ENCODE measurements around the gene C11orf42. TPM values are rescaled to one million over a fixed set of nuclear protein-coding genes. Genes with fewer than 3 reads are reported as not detected.

The C11orf42 gene, protein sequence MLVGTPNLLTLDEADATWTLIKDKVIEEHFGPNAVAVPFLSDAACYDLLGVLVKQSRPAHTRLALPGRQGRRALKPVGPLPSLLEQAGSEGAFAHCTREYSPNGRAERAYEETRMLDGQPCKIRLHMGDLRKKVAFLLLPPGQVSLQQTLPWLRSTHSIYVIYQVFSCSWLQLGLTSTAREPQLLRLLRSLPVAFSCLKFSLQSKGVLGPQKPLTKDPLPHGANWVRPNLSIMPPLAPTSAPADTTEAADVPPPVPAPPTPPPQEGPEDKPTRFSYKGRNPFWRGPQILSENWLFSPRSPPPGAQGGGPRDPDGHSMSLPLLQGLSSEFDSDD
- total RNA-seq, result not detected
- not detected for total RNA-seq (2013)

DNA sequence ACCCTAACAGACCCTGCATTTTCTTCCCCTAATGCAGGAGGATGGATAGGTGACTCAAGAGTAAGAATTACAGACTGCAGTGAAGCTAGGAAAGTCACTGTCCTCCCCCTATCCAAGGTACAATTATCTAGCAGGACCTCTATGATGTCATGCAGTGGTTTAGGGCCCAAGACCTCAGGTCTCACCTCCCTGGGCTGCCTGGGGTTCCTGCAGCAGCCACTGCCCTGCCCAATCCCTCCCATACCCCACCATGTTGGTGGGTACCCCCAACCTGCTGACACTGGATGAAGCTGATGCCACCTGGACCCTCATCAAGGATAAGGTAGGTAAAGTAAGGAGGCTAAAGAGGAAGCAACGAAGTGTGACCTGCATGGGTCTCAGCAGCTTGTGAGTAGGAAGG, at the start of gene C11orf42:
TSS of gene C11orf42 (plus strand) at position 192 of the 400 bp plus-strand sequence. CDS start at position 251, 59 bp downstream.
- peaks cover 0 to 3% of the 10 kb centered on the region in 2 donors for H3K9me3 Mint-ChIP-seq
- Histone ChIP-seq H3K4me3 (ENCODE audit: low read length) (no peak within 1 kb of the TSS), H3K27me3 (ENCODE audit: control insufficient read depth, insufficient read depth, low read length) (no peaks in the 10 kb centered on the region), H3K36me3 (ENCODE audit: control insufficient read depth, insufficient read depth, low read length) (peaks cover 27% of the 10 kb centered on the region), H3K4me1 (ENCODE audit: control insufficient read depth, insufficient read depth, low read length) (peaks cover 37% of the 10 kb centered on the region), H3K9me3 (ENCODE audit: control insufficient read depth, insufficient read depth, low read length) (no peaks in the 10 kb centered on the region), H3K27ac (ENCODE audit: low read length) (no peak within 1 kb of the TSS)
- ATAC-seq (no peak), DNase-seq (no peak)
- peak within 1 kb of the TSS; percentile 89 to 90 for H3K27ac Mint-ChIP-seq
- WGBS (ENCODE audit: insufficient coverage), result no CpG with 5 or more reads among the region's 1 CpG
- intact Hi-C loops (cut with micrococcal nuclease), result no loop called here
- H3K4me1 Mint-ChIP-seq, result peaks cover 56 to 67% of the 10 kb centered on the region in 2 donors
- TF ChIP-seq, protein P1, sequence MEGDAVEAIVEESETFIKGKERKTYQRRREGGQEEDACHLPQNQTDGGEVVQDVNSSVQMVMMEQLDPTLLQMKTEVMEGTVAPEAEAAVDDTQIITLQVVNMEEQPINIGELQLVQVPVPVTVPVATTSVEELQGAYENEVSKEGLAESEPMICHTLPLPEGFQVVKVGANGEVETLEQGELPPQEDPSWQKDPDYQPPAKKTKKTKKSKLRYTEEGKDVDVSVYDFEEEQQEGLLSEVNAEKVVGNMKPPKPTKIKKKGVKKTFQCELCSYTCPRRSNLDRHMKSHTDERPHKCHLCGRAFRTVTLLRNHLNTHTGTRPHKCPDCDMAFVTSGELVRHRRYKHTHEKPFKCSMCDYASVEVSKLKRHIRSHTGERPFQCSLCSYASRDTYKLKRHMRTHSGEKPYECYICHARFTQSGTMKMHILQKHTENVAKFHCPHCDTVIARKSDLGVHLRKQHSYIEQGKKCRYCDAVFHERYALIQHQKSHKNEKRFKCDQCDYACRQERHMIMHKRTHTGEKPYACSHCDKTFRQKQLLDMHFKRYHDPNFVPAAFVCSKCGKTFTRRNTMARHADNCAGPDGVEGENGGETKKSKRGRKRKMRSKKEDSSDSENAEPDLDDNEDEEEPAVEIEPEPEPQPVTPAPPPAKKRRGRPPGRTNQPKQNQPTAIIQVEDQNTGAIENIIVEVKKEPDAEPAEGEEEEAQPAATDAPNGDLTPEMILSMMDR (IDR thresholded peaks at IDR 0.05), result no peak
- H3K4me3 Mint-ChIP-seq, result no peak within 1 kb of the TSS
- no peaks in the 10 kb centered on the region for H3K27me3 Mint-ChIP-seq (ENCODE audit: low read depth in 2 of 2)
- peaks cover 7% of the 10 kb centered on the region for H3K36me3 Mint-ChIP-seq

- Histone ChIP-seq H3K9me3 (ENCODE audit: control insufficient read depth, insufficient read depth, low read length) (no peaks in the 10 kb centered on the region), H3K27me3 (ENCODE audit: control insufficient read depth, insufficient read depth, low read length) (peaks cover 2% of the 10 kb centered on the region), H3K27ac (ENCODE audit: low read length) (no peak overlapping the region), H3K4me1 (ENCODE audit: control insufficient read depth, insufficient read depth, low read length) (no peaks in the 10 kb centered on the region), H3K36me3 (ENCODE audit: control insufficient read depth, insufficient read depth, low read length) (no peaks in the 10 kb centered on the region), H3K4me3 (ENCODE audit: low read length) (no peak overlapping the region)
- Mint-ChIP-seq H3K9me3 (no peaks in the 10 kb centered on the region), H3K27ac (no peak overlapping the region), H3K4me3 (no peak overlapping the region), H3K4me1 (no peaks in the 10 kb centered on the region), H3K36me3 (no peaks in the 10 kb centered on the region), H3K27me3 (ENCODE audit: low read depth in 2 of 2) (peaks cover 0 to 10% of the 10 kb centered on the region in 2 donors)
- TF ChIP-seq, protein P1 (IDR thresholded peaks at IDR 0.05), result no peak
- no peak for DNase-seq
- no peak for ATAC-seq
- intact Hi-C loops (cut with micrococcal nuclease), result no loop called here
- 87% methylated on average over 7 of the region's 7 CpGs for WGBS (ENCODE audit: insufficient coverage)
Observed at GRCh38 chr11:6156628-6157359, 48.6 kb upstream of the C11orf42 start.

- intact Hi-C loops (cut with micrococcal nuclease), result no loop called here
- no peak within 1 kb of the TSS for H3K4me3 Mint-ChIP-seq
- H3K27me3 Mint-ChIP-seq (ENCODE audit: low read depth in 2 of 2), result peaks cover 12 to 34% of the 10 kb centered on the region in 2 donors
- Histone ChIP-seq H3K27me3 (ENCODE audit: control insufficient read depth, insufficient read depth, low read length) (peaks cover 4% of the 10 kb centered on the region), H3K4me3 (ENCODE audit: low read length) (no peak within 1 kb of the TSS), H3K27ac (ENCODE audit: low read length) (no peak within 1 kb of the TSS), H3K36me3 (ENCODE audit: control insufficient read depth, insufficient read depth, low read length) (no peaks in the 10 kb centered on the region), H3K4me1 (ENCODE audit: control insufficient read depth, insufficient read depth, low read length) (no peaks in the 10 kb centered on the region), H3K9me3 (ENCODE audit: control insufficient read depth, insufficient read depth, low read length) (no peaks in the 10 kb centered on the region)
- no peaks in the 10 kb centered on the region for H3K9me3 Mint-ChIP-seq
- no peaks in the 10 kb centered on the region for H3K4me1 Mint-ChIP-seq
- TF ChIP-seq, protein P1 (IDR thresholded peaks at IDR 0.05), result no peak
- no peak within 1 kb of the TSS for H3K27ac Mint-ChIP-seq
- whole genome bisulfite sequencing (ENCODE audit: insufficient coverage), result 100% methylated on average over 1 of the region's 1 CpG
- peaks cover 9% of the 10 kb centered on the region for H3K36me3 Mint-ChIP-seq
- ATAC-seq (no peak), DNase-seq (no peak)
Observed at GRCh38 chr11:6170226-6170625, 35.1 kb upstream of the C11orf42 start, which contains the start of gene OR52B2. TSS of gene OR52B2 (minus strand) at chr11:6170326. CDS start at chr11:6170326, 0 bp downstream.
